ENCODE measurements around the gene TYK2.

GRCh38 chr19:10380313-10381102 is at the start of gene TYK2:
- TF ChIP-seq CTCF (IDR thresholded peaks at IDR 0.05) (no peak), POLR2A (IDR thresholded peaks at IDR 0.05) (peak; percentile 26 to 47), EP300 (IDR thresholded peaks at IDR 0.05) (no peak)

Data from suprapubic skin (tissue), 3 donors.